ENCODE results near the gene RHNO1.

RHNO1 gene

DNA sequence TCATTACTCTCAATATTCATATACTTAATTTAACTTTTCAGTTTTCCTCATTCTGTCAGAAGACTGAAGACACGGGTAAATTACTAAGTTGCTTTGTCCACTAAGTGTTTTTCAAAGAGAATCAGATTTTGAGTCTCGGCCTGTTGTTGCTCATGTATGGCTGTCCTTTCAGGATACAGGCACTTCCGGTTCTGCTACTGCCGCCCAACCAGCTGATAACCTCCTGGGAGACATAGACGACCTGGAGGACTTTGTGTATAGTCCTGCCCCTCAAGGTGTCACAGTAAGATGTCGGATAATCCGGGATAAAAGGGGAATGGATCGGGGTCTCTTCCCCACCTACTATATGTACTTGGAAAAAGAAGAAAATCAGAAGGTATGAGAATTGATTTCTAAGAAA is 53.8 kb downstream of the RHNO1 start:
- no peak for FAIRE-seq
- TF ChIP-seq, protein P1, sequence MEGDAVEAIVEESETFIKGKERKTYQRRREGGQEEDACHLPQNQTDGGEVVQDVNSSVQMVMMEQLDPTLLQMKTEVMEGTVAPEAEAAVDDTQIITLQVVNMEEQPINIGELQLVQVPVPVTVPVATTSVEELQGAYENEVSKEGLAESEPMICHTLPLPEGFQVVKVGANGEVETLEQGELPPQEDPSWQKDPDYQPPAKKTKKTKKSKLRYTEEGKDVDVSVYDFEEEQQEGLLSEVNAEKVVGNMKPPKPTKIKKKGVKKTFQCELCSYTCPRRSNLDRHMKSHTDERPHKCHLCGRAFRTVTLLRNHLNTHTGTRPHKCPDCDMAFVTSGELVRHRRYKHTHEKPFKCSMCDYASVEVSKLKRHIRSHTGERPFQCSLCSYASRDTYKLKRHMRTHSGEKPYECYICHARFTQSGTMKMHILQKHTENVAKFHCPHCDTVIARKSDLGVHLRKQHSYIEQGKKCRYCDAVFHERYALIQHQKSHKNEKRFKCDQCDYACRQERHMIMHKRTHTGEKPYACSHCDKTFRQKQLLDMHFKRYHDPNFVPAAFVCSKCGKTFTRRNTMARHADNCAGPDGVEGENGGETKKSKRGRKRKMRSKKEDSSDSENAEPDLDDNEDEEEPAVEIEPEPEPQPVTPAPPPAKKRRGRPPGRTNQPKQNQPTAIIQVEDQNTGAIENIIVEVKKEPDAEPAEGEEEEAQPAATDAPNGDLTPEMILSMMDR (IDR thresholded peaks at IDR 0.05; ENCODE audit: insufficient read depth, missing control alignments), result no peak
- no peak for DNase-seq (ENCODE audit: insufficient read length, low spot score)

DNA sequence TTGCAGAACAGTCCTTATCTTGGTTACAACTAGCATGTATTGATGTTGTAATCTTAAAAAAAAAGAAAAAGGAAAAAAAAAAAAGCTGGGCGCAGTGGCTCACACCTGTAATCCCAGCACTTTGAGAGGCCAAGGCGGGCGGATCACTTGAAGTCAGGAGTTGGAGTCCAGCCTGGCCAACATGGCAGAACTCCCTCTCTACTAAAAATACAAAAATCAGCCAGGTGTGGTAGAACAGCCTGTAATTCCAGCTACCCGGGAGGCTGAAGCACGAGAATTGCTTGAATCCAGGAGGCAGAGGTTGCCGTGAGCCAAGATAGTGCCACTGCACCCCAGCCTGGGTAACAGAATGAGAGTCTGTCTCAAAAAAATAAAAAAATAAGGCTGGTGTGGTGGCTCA is 56.6 kb downstream of the RHNO1 start:
- no peak for FAIRE-seq

DNA sequence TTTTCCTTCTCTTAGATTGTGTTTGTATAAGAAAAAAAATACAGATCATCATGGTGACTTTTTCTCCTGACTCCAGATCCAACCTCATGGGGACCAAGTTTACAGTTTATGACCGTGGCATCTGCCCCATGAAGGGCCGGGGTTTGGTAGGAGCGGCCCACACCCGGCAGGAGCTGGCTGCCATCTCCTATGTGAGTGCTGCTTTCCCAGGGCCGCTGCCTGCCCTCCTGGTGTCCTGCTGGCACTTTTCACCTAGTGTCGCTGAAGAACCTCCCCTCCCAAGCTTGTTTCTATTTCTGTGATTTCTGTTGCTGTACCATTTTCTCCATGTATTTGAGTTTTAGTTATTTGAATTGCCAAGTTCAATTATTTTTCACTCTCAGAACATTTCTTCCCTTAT is 57.3 kb downstream of the RHNO1 start:
- no peak for DNase-seq (ENCODE audit: insufficient read length, low spot score)
- no peak for FAIRE-seq
- TF ChIP-seq, protein P1 (IDR thresholded peaks at IDR 0.05; ENCODE audit: insufficient read depth, missing control alignments), result no peak

More for the DNA sequence above, 56.6 kb downstream of the RHNO1 start:
- no peak for DNase-seq (ENCODE audit: insufficient read length, low spot score)
- TF ChIP-seq, protein P1 (IDR thresholded peaks at IDR 0.05; ENCODE audit: insufficient read depth, missing control alignments), result no peak

DNA sequence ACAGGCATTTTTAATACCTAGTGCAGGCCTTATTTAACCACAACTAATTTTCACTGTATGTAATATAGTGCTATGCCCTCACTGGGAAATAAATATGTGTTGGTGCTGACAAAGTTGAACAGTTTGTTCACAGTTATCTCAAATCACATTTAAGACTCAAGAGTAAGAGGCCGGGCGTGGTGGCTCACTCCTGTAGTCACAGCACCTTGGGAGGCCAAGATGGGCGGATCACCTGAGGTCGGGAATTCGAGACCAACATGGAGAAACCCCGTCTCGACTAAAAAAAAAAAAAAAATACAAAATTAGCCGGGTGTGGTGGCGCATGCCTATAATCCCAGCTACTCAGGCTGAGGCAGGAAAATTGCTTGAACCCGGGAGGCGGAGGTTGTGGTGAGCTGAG is 59.3 kb downstream of the RHNO1 start:
- FAIRE-seq (no peak), DNase-seq (ENCODE audit: insufficient read length, low spot score) (no peak)
- TF ChIP-seq, protein P1 (IDR thresholded peaks at IDR 0.05; ENCODE audit: insufficient read depth, missing control alignments), result no peak

DNA sequence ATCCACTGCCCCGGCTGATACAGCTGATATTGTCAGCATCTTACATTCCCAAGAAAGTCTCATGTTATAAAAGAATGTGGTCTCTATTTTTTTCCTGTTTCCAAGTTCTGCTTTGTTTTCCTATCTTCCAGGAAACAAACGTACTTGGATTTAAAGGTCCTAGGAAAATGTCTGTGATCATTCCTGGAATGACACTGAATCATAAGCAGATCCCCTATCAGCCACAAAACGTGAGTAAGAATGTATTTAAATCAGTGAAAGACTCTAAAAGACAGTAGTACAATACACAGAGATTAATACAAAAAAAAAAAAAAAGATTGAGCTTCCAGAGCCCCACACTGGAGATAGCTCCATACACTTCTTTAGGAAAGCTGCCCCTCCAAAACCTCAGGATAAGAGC is 60.5 kb downstream of the RHNO1 start:
- DNase-seq (ENCODE audit: insufficient read length, low spot score) (no peak), FAIRE-seq (no peak)
- TF ChIP-seq, protein P1 (IDR thresholded peaks at IDR 0.05; ENCODE audit: insufficient read depth, missing control alignments), result no peak

Measured in D721Med (cell line).